Measurements from ENCODE around the gene CACNA1D.
"Not testable (repeated sequence)": the region's sequence is repeated elsewhere in the genome, so short reads cannot be mapped to it uniquely, and the experiment has no call there.

CACNA1D gene

DNA sequence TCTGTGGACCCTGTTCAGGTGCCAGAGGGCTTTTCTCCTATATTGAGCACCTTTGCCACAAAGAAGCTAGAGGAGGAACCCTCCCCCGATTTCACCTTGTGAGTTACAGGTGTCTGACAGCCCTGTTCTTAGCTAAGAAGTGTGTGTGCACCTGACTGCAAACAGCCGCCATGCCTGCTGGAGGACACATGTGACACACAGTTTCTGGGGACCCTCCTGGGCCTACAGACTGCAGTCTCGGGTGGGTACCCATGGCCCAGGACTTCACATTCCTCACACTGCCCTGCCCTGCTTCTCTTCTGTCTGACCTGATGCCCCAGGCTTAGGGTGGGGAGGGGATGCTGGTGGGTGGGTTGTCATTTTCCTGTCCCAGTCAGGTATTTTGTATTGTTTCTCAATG lies 140.6 kb downstream of the CACNA1D start:
- Histone ChIP-seq H3K9me3 (ENCODE audit: control insufficient read depth, low read length) (no peaks in the 10 kb centered on the region), H3K27me3 (ENCODE audit: control insufficient read depth, insufficient read depth, low read length) (no peaks in the 10 kb centered on the region), H3K36me3 (ENCODE audit: control insufficient read depth, insufficient read depth, low read length) (no peaks in the 10 kb centered on the region), H3K9ac (ENCODE audit: low read length) (no peak overlapping the region), H3K4me3 (ENCODE audit: low read length) (no peak overlapping the region), H3K4me1 (ENCODE audit: control insufficient read depth, insufficient read depth, low read length) (peaks cover 34% of the 10 kb centered on the region)

DNA sequence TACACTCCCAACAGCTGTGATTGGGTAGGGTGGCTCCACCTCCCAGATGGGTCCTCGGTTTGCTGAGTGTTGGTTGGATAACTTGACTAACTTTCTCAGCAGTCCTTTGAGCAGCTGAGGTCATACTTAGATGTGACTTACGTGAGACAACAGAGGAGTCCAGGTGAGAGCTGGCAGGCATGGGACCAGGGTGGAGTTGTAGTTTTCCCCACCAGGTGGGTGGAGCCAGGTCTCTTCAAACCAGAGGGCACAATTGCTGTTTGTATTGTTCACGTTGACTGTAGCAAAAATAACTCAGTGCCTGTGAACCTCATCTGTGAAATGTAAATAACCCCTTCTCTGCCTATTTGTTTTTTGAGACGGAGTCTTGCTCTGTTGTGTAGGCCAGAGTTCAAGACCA lies 144.4 kb downstream of the CACNA1D start:
- not testable (repeated sequence) for H3K36me3 ChIP-seq (ENCODE audit: control insufficient read depth, insufficient read depth, low read length); H3K9ac ChIP-seq (ENCODE audit: low read length); H3K4me3 ChIP-seq (ENCODE audit: low read length); H3K27me3 ChIP-seq (ENCODE audit: control insufficient read depth, insufficient read depth, low read length); H3K4me1 ChIP-seq (ENCODE audit: control insufficient read depth, insufficient read depth, low read length); H3K9me3 ChIP-seq (ENCODE audit: control insufficient read depth, low read length)

DNA sequence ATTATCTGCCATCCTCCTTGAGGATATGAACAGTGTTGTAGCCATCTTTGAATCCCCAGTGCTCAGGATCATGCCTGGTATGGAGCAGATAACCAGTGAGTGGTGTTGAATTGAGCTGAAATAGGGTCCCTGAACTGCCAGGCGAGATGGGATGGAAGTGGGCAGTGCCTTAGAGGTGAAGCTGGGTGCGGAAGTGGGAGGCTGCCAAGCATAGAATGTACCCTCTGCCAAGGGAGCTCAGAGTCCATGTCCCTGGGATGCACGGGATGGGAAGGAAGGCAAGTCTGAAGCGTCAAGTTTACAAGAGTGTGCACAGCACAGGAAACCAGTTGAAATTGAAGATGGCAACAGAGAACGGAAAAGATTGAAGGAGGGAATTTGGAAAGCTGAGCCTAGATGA lies 147.0 kb downstream of the CACNA1D start:
- Histone ChIP-seq H3K36me3 (ENCODE audit: control insufficient read depth, insufficient read depth, low read length) (no peaks in the 10 kb centered on the region), H3K27me3 (ENCODE audit: control insufficient read depth, insufficient read depth, low read length) (no peaks in the 10 kb centered on the region), H3K4me3 (ENCODE audit: low read length) (no peak overlapping the region), H3K4me1 (ENCODE audit: control insufficient read depth, insufficient read depth, low read length) (peaks cover 5% of the 10 kb centered on the region), H3K9me3 (ENCODE audit: control insufficient read depth, low read length) (no peaks in the 10 kb centered on the region), H3K9ac (ENCODE audit: low read length) (no peak overlapping the region)

GRCh38 chr3:53642211-53642610 lies 147.8 kb downstream of the CACNA1D start:
- Histone ChIP-seq H3K4me1 (ENCODE audit: control insufficient read depth, insufficient read depth, low read length) (peaks cover 5% of the 10 kb centered on the region), H3K27me3 (ENCODE audit: control insufficient read depth, insufficient read depth, low read length) (no peaks in the 10 kb centered on the region), H3K9me3 (ENCODE audit: control insufficient read depth, low read length) (no peaks in the 10 kb centered on the region), H3K4me3 (ENCODE audit: low read length) (no peak overlapping the region), H3K9ac (ENCODE audit: low read length) (no peak overlapping the region), H3K36me3 (ENCODE audit: control insufficient read depth, insufficient read depth, low read length) (no peaks in the 10 kb centered on the region)

DNA sequence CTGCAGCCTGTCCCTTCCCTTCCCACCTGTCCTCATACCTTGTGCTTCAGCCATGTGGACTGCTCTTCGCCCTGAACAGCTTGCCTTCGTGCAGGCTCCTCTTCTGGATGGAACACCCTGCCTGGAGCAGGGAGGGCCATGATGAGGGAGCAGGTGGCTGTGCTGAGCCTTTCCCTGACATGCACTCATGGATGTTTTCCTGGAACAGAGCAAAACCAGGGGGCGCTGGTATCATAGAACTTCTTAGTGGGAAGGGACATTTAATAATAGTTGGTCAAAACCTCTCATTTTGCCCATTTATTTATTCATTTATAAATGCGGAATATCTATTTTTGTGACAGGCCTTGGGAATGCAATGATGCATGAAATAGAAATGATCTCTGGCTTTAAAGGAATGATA lies 149.3 kb downstream of the CACNA1D start:
- Histone ChIP-seq H3K4me3 (ENCODE audit: low read length) (no peak overlapping the region), H3K36me3 (ENCODE audit: control insufficient read depth, insufficient read depth, low read length) (no peaks in the 10 kb centered on the region), H3K27me3 (ENCODE audit: control insufficient read depth, insufficient read depth, low read length) (no peaks in the 10 kb centered on the region), H3K9ac (ENCODE audit: low read length) (no peak overlapping the region), H3K4me1 (ENCODE audit: control insufficient read depth, insufficient read depth, low read length) (peaks cover 5% of the 10 kb centered on the region), H3K9me3 (ENCODE audit: control insufficient read depth, low read length) (no peaks in the 10 kb centered on the region)

GRCh38 chr3:53645754-53646153 lies 151.3 kb downstream of the CACNA1D start:
- no peak overlapping the region for H3K4me3 ChIP-seq (ENCODE audit: low read length)
- no peaks in the 10 kb centered on the region for H3K9me3 ChIP-seq (ENCODE audit: control insufficient read depth, low read length)
- no peaks in the 10 kb centered on the region for H3K27me3 ChIP-seq (ENCODE audit: control insufficient read depth, insufficient read depth, low read length)
- no peak overlapping the region for H3K9ac ChIP-seq (ENCODE audit: low read length)
- H3K4me1 ChIP-seq (ENCODE audit: control insufficient read depth, insufficient read depth, low read length): no peaks in the 10 kb centered on the region
- no peaks in the 10 kb centered on the region for H3K36me3 ChIP-seq (ENCODE audit: control insufficient read depth, insufficient read depth, low read length)

DNA sequence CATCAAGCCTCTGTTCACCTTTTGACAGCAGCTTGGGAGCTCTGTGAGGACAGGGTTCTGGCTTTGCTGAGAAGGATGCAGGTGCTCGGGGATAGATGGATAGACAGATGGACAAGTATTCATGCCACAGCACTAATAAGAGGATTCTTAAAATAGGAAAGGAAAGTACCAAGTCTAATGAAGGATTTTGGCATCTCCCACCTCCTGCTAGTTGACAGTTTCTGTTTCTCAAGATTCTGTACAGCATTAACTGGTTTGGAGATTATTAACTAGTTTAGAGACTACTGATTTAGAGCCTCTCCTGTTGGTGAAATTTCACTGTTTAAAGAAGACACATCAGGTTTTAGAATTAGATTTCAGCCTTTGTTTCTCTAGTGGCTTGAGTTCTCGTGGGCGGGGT lies 152.3 kb downstream of the CACNA1D start:
- H3K36me3 ChIP-seq (ENCODE audit: control insufficient read depth, insufficient read depth, low read length): no peaks in the 10 kb centered on the region
- H3K4me3 ChIP-seq (ENCODE audit: low read length): no peak overlapping the region
- no peaks in the 10 kb centered on the region for H3K9me3 ChIP-seq (ENCODE audit: control insufficient read depth, low read length)
- no peaks in the 10 kb centered on the region for H3K4me1 ChIP-seq (ENCODE audit: control insufficient read depth, insufficient read depth, low read length)
- H3K9ac ChIP-seq (ENCODE audit: low read length): no peak overlapping the region
- H3K27me3 ChIP-seq (ENCODE audit: control insufficient read depth, insufficient read depth, low read length): no peaks in the 10 kb centered on the region

GRCh38 chr3:53649816-53650215 lies 155.4 kb downstream of the CACNA1D start:
- no peaks in the 10 kb centered on the region for H3K36me3 ChIP-seq (ENCODE audit: control insufficient read depth, insufficient read depth, low read length)
- no peak overlapping the region for H3K9ac ChIP-seq (ENCODE audit: low read length)
- no peaks in the 10 kb centered on the region for H3K4me1 ChIP-seq (ENCODE audit: control insufficient read depth, insufficient read depth, low read length)
- H3K27me3 ChIP-seq (ENCODE audit: control insufficient read depth, insufficient read depth, low read length): no peaks in the 10 kb centered on the region
- H3K4me3 ChIP-seq (ENCODE audit: low read length): no peak overlapping the region
- no peaks in the 10 kb centered on the region for H3K9me3 ChIP-seq (ENCODE audit: control insufficient read depth, low read length)

DNA sequence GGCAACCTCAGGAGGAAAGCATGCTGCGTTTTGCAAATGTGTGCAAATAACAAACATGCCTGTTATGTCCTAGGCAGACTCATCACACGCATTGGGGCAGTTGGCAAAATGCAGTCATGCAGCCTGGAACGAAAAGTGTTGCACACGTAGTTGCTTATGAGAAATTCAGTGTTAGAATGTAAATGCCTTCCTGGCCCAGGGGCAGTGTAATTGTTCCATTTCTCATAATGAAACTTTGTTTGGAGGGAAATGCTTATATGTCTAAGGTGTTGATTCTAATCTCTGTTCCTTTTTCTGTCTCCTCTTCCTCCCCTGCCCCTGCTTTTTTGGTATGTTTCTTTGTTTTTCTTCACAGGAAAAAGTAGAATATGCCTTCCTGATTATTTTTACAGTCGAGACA lies 156.0 kb downstream of the CACNA1D start:
- Histone ChIP-seq H3K9ac (ENCODE audit: low read length) (no peak overlapping the region), H3K9me3 (ENCODE audit: control insufficient read depth, low read length) (no peaks in the 10 kb centered on the region), H3K36me3 (ENCODE audit: control insufficient read depth, insufficient read depth, low read length) (no peaks in the 10 kb centered on the region)

GRCh38 chr3:53650928-53651661 lies 156.7 kb downstream of the CACNA1D start:
- H3K27me3 ChIP-seq (ENCODE audit: control insufficient read depth, insufficient read depth, low read length): no peaks in the 10 kb centered on the region
- H3K4me1 ChIP-seq (ENCODE audit: control insufficient read depth, insufficient read depth, low read length): no peaks in the 10 kb centered on the region
- no peak overlapping the region for H3K4me3 ChIP-seq (ENCODE audit: low read length)
- no peaks in the 10 kb centered on the region for H3K9me3 ChIP-seq (ENCODE audit: control insufficient read depth, low read length)
- no peaks in the 10 kb centered on the region for H3K36me3 ChIP-seq (ENCODE audit: control insufficient read depth, insufficient read depth, low read length)
- no peak overlapping the region for H3K9ac ChIP-seq (ENCODE audit: low read length)

More for the DNA sequence above, 156.0 kb downstream of the CACNA1D start:
- Histone ChIP-seq H3K4me3 (ENCODE audit: low read length) (no peak overlapping the region), H3K4me1 (ENCODE audit: control insufficient read depth, insufficient read depth, low read length) (no peaks in the 10 kb centered on the region), H3K27me3 (ENCODE audit: control insufficient read depth, insufficient read depth, low read length) (no peaks in the 10 kb centered on the region)

- Histone ChIP-seq H3K4me3 (ENCODE audit: low read length) (no peak overlapping the region), H3K36me3 (ENCODE audit: control insufficient read depth, insufficient read depth, low read length) (no peaks in the 10 kb centered on the region), H3K9me3 (ENCODE audit: control insufficient read depth, low read length) (no peaks in the 10 kb centered on the region), H3K9ac (ENCODE audit: low read length) (no peak overlapping the region), H3K27me3 (ENCODE audit: control insufficient read depth, insufficient read depth, low read length) (no peaks in the 10 kb centered on the region), H3K4me1 (ENCODE audit: control insufficient read depth, insufficient read depth, low read length) (no peaks in the 10 kb centered on the region)
These were observed 157.5 kb downstream of the CACNA1D start for GRCh38 chr3:53651927-53652326.

- no peaks in the 10 kb centered on the region for H3K9me3 ChIP-seq (ENCODE audit: control insufficient read depth, low read length)
These were observed 163.2 kb downstream of the CACNA1D start for GRCh38 chr3:53657651-53658050.

More at GRCh38 chr3:53657651-53658050, 163.2 kb downstream of the CACNA1D start:
- Histone ChIP-seq H3K4me3 (ENCODE audit: low read length) (no peak overlapping the region), H3K4me1 (ENCODE audit: control insufficient read depth, insufficient read depth, low read length) (no peaks in the 10 kb centered on the region), H3K27me3 (ENCODE audit: control insufficient read depth, insufficient read depth, low read length) (no peaks in the 10 kb centered on the region), H3K9ac (ENCODE audit: low read length) (no peak overlapping the region), H3K36me3 (ENCODE audit: control insufficient read depth, insufficient read depth, low read length) (no peaks in the 10 kb centered on the region)
